Activated CD4-positive, alpha-beta memory T cell treated with anti-CD3 and anti-CD28 coated beads, Interleukin-2, amount 10 ng/mL, durations not matched to agents 7 days and 5 days (primary cell): ENCODE measurements around the gene CFP. TPM values are rescaled to one million over a fixed set of nuclear protein-coding genes. Genes with fewer than 3 reads are reported as not detected.
A peak's percentile ranks its signal among the peaks of the same experiment; 100 is the strongest.

Experiments used
- CTCF ChIA-PET: fragments of 350-600 bp; sonication (Branson Sonifier 250); formaldehyde crosslinking; loops from one replicate; lab custom pipeline; 2021; ENCODE audit warnings: antibody characterized with exemption, inconsistent platforms; lab: Charles Lee
- POLR2A ChIA-PET: fragments of 350-600 bp; sonication (Branson Sonifier 250); formaldehyde crosslinking; loops from one replicate; lab custom pipeline; 2021; ENCODE audit warnings: antibody characterized with exemption; lab: Charles Lee
- DNase-seq: peaks from one replicate; pipeline ENCODE4 v3.0.0-alpha.2; 2020
- H3K27ac Mint-ChIP-seq: one replicate; pipeline ENCODE4 v1.8.0; 2021; ENCODE audit warnings: mild to moderate bottlenecking, mixed read lengths
- H3K27me3 Mint-ChIP-seq: one replicate; pipeline ENCODE4 v1.8.0; 2021; ENCODE audit warnings: mixed read lengths
- H3K36me3 Mint-ChIP-seq: one replicate; pipeline ENCODE4 v1.8.0; 2021; ENCODE audit warnings: low read depth, mixed read lengths
- H3K4me1 Mint-ChIP-seq: one replicate; pipeline ENCODE4 v1.8.0; 2021; ENCODE audit warnings: mixed read lengths
- H3K4me3 Mint-ChIP-seq: one replicate; pipeline ENCODE4 v1.8.0; 2021; ENCODE audit warnings: mild to moderate bottlenecking, mixed read lengths
- H3K9me3 Mint-ChIP-seq: one replicate; pipeline ENCODE4 v1.8.0; 2021; ENCODE audit warnings: mixed read lengths
- total RNA-seq, 2 experiments: library from RNA; stranded (reverse); gene quantifications; one replicate each; pipeline ENCODE4 v1.2.3, GENCODE V29; 2021

The CFP gene
- total RNA-seq, 2 experiments from 2014 or later: 15.7 to 18.6 TPM

DNA sequence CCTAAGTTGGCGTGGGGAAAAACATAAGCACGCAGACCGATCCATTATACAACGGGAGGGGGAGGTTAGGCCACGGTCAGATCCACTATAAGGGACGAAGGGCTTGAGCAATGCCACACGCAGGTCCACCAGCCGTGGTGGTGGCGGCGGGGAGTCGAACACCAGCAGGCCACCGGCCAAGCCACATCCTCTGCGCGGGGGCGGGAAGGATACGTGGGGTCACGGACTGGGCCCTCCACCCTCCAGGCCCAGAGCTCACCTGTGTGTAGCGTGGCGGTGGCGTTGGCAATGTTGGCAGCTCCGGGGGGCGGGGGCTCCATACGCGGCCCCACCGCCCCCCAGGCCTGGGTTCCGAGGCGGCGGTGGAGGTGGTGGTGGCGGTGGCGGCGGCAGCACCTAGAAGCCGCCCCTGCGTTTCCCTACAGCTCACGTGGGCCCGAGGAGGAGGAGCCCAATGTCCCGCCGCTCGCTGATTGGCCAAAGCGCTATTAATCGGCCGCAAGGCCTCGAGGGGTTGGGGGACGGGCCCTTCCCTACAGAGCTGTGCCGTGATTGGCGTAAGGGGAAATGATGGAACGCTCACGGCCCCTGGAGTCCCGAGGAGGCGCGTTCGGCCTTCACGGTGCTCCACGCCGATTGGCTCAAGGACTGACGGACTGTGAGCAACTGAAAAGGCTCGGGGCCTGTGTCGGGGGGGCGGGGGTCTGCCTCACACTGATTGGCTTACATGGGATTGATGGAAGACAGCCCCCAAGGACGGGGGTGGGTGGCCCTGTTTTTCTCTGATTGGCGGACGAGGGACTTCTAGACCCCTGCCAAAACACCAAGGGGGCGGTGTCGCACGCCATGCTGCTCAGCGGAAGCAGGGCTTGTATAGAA lies 20.7 kb upstream of the CFP start, which contains the start of gene ELK1:
ELK1 (minus strand) TSS at position 400 of the 879 bp plus-strand sequence. CDS start 9,122 bp downstream, outside the sequence.
- ChIA-PET POLR2A (interaction anchor here (0.9 to 3.4 kb wide), 10 partner anchors 9 to 459 kb away, joined by 3 to 15 read pairs (median 4); partner anchors contain the start of genes ARAF, CFP and TIMP1), CTCF (interaction anchor here (0.6 to 1.4 kb wide), 2 partner anchors 12 to 19 kb away, joined by 3 to 4 read pairs; no protein-coding TSS in a partner anchor)
- Mint-ChIP-seq H3K36me3 (peaks cover 58% of the 10 kb centered on the region), H3K4me3 (peak within 1 kb of the TSS; percentile 94), H3K27ac (peak within 1 kb of the TSS; percentile 91), H3K9me3 (no peaks in the 10 kb centered on the region), H3K27me3 (no peaks in the 10 kb centered on the region), H3K4me1 (peaks cover 58% of the 10 kb centered on the region)
- DNase-seq: peak; percentile 92

DNA sequence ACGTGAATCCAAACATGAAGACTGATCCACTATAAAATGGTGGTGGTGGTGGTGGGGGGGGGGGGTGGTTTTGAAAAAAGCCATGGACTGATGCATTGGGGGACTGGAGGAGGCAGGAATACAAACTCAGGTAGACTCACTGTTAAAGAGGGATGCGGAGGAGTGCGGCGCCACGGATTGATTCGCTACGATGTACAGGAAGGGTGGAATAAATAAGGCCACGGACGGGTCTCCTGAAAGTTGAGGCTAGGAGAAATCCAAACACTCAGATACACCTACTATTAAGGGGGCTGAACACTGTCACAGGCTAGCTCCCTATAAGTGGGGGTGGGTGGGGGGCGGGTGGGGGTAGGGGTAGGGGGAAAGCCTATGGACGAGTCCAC lies 20.0 kb upstream of the CFP start:
- POLR2A ChIA-PET: interaction anchor here (1.2 to 3.4 kb wide), 6 partner anchors 8 to 94 kb away, joined by 3 to 15 read pairs (median 6); partner anchors contain the start of genes ARAF, CFP and TIMP1
- peak overlapping the region; percentile 94 for H3K4me3 Mint-ChIP-seq
- peaks cover 63% of the 10 kb centered on the region for H3K4me1 Mint-ChIP-seq
- CTCF ChIA-PET: interaction anchor here (1.4 kb wide), 1 partner anchor 13 kb away, joined by 4 read pairs; no protein-coding TSS in a partner anchor
- H3K27me3 Mint-ChIP-seq: no peaks in the 10 kb centered on the region
- DNase-seq: no peak
- H3K27ac Mint-ChIP-seq: peak overlapping the region; percentile 91
- peaks cover 57% of the 10 kb centered on the region for H3K36me3 Mint-ChIP-seq
- no peaks in the 10 kb centered on the region for H3K9me3 Mint-ChIP-seq

DNA sequence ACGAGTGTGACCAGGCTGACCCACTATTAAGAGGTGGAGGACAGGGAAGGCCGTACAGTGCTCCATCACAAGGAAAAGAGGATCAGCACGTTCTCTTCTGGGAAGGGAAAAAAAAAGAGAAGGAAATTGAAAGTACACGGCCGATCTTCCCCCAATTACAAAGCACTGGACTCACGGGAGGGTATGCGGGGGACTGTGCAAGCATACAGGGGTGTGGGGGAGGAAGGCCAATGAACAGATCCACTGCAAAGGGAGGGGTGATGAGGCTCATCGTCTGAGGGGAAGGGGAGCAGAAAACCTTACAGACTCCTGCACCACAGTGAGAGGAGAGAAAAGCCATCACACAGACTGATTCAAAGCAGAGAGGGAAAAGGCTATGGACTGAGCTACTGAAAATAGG lies 19.5 kb upstream of the CFP start:
- ChIA-PET CTCF (interaction anchor here (0.8 to 1.4 kb wide), 2 partner anchors 13 to 87 kb away, joined by 3 to 4 read pairs; no protein-coding TSS in a partner anchor), POLR2A (interaction anchor here (0.7 to 3.4 kb wide), 8 partner anchors 11 to 93 kb away, joined by 3 to 15 read pairs (median 6); partner anchors contain the start of genes ARAF, CFP and TIMP1)
- Mint-ChIP-seq H3K4me1 (peaks cover 65% of the 10 kb centered on the region), H3K27me3 (no peaks in the 10 kb centered on the region), H3K9me3 (no peaks in the 10 kb centered on the region), H3K36me3 (peaks cover 54% of the 10 kb centered on the region), H3K27ac (peak overlapping the region; percentile 87), H3K4me3 (peak overlapping the region; percentile 94)
- DNase-seq: no peak

DNA sequence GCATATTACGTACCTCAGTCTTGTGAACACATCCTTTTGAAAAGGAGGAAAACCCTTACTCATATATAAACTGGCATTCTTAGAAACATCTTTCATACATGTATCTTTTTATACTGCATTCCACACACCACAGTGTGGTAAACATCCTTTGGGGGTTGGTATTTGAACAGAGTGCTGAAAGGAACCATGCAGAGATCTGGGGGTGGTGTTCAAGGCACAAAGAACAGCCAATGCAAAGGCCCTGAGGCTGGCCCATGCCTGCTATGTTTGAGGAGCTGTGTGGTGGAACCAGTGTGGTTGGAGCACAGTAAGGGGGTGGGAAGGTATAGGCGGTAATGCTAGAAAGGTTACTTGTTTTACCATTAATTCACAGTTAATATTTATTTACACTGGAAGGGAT lies 18.6 kb upstream of the CFP start:
- peaks cover 68% of the 10 kb centered on the region for H3K4me1 Mint-ChIP-seq
- no peaks in the 10 kb centered on the region for H3K27me3 Mint-ChIP-seq
- peak overlapping the region; percentile 94 for H3K4me3 Mint-ChIP-seq
- peak; percentile 22 for DNase-seq
- H3K27ac Mint-ChIP-seq: peak overlapping the region; percentile 87
- H3K36me3 Mint-ChIP-seq: peaks cover 51% of the 10 kb centered on the region
- H3K9me3 Mint-ChIP-seq: no peaks in the 10 kb centered on the region
- ChIA-PET CTCF (interaction anchor here (0.8 to 1.4 kb wide), 4 partner anchors 11 to 125 kb away, joined by 3 to 4 read pairs (median 4); no protein-coding TSS in a partner anchor), POLR2A (interaction anchor here (0.7 to 3.4 kb wide), 7 partner anchors 9 to 92 kb away, joined by 3 to 15 read pairs (median 7); partner anchors contain the start of genes ARAF and CFP)

DNA sequence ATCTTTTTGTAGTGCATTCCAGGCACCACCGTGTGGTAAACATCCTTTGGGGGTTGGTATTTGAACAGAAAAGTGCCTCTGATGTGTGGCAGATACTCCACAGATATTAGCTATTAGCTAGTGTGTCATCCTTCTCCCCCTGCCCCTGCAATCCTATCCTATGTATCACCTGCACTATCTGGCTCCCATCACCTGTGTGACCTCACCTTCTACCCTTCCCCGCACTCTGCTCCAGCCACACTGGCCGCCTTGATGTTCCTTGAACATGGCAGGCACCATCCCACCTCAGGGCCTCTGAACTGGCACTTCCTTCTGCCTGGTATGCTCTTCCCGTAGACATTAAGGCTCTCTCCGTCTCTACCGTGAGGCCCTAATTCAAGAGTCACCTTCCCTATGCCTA lies 16.9 kb upstream of the CFP start:
- Mint-ChIP-seq H3K4me3 (no peak overlapping the region), H3K27me3 (no peaks in the 10 kb centered on the region), H3K4me1 (peaks cover 54% of the 10 kb centered on the region), H3K36me3 (peaks cover 46% of the 10 kb centered on the region), H3K27ac (peak overlapping the region; percentile 42), H3K9me3 (no peaks in the 10 kb centered on the region)
- ChIA-PET POLR2A (interaction anchor here (0.9 kb wide), 1 partner anchor 85 kb away, joined by 3 read pairs; no protein-coding TSS in a partner anchor), CTCF (interaction anchor here (0.6 kb wide), 1 partner anchor 78 kb away, joined by 3 read pairs; no protein-coding TSS in a partner anchor)
- DNase-seq: no peak

DNA sequence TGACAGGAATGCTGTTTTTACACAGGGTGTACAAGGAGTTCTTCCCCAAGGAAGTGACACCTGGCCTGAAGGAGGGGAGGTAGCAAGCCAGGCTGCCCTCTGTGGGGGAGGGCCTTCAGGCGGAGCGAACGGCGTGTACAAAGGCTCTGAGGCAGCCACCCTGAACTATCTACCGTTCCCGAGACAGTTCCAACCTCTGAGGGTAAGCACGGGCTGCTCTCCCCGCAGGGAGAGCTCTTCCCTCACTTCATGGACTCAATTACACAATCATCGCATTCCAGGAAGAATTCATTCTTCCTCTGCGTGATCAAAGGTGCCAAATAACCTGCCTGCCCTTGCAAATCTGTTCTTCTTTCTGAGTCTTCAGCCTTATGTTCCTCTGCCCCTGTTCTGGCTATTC lies 15.8 kb upstream of the CFP start:
- Mint-ChIP-seq H3K4me1 (peaks cover 43% of the 10 kb centered on the region), H3K27me3 (no peaks in the 10 kb centered on the region), H3K36me3 (peaks cover 44% of the 10 kb centered on the region), H3K27ac (peak overlapping the region; percentile 54), H3K9me3 (no peaks in the 10 kb centered on the region), H3K4me3 (no peak overlapping the region)
- POLR2A ChIA-PET: no interaction called here
- CTCF ChIA-PET: no interaction called here
- no peak for DNase-seq

- Mint-ChIP-seq H3K4me1 (peaks cover 43% of the 10 kb centered on the region), H3K4me3 (no peak overlapping the region)
- POLR2A ChIA-PET: interaction anchor here (0.8 kb wide), 1 partner anchor 39 kb away, joined by 3 read pairs; no protein-coding TSS in a partner anchor
Measured at GRCh38 chrX:47644557-47645091, 14.9 kb upstream of the CFP start.

GRCh38 chrX:47643926-47644325 lies 14.2 kb upstream of the CFP start:
- no peak overlapping the region for H3K27ac Mint-ChIP-seq
- H3K36me3 Mint-ChIP-seq: peaks cover 54% of the 10 kb centered on the region
- ChIA-PET POLR2A (interaction anchor here (0.8 to 1.7 kb wide), 3 partner anchors 9 to 39 kb away, joined by 3 to 4 read pairs (median 3); no protein-coding TSS in a partner anchor), CTCF (interaction anchor here (0.8 to 2.1 kb wide), 4 partner anchors 13 to 147 kb away, joined by 3 to 8 read pairs (median 4); no protein-coding TSS in a partner anchor)
- no peaks in the 10 kb centered on the region for H3K27me3 Mint-ChIP-seq
- H3K4me3 Mint-ChIP-seq: no peak overlapping the region
- DNase-seq: no peak
- H3K4me1 Mint-ChIP-seq: peaks cover 46% of the 10 kb centered on the region
- no peaks in the 10 kb centered on the region for H3K9me3 Mint-ChIP-seq

More at GRCh38 chrX:47644557-47645091, 14.9 kb upstream of the CFP start:
- Mint-ChIP-seq H3K27me3 (no peaks in the 10 kb centered on the region), H3K9me3 (no peaks in the 10 kb centered on the region), H3K36me3 (peaks cover 53% of the 10 kb centered on the region), H3K27ac (peak overlapping the region; percentile 16)
- CTCF ChIA-PET: interaction anchor here (0.8 to 2.1 kb wide), 4 partner anchors 14 to 147 kb away, joined by 3 to 5 read pairs (median 4); no protein-coding TSS in a partner anchor
- DNase-seq: peak; percentile 23

DNA sequence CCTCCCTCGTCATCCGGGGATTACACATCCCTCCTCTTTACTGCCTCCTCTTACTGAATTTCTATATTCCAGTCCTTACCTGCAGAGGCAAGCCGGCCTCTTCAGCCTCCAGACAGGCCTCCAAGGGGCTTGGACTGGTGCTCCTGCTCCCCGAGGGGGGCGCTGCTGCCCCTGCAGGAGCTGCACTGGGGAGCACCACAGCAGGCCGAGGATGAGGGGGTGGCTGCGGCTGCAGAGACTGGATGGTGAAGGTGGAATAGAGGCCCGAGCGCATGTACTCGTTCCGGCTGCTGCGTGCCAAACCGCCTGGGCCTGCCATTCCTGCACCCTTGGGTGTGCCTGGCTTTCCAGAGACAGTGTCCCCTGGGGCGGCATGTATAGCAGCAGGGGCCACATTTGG lies 9.1 kb upstream of the CFP start:
- H3K27me3 Mint-ChIP-seq: no peaks in the 10 kb centered on the region
- CTCF ChIA-PET: no interaction called here
- no peak for DNase-seq
- H3K4me3 Mint-ChIP-seq: no peak overlapping the region
- peaks cover 61% of the 10 kb centered on the region for H3K36me3 Mint-ChIP-seq
- H3K27ac Mint-ChIP-seq: no peak overlapping the region
- no peaks in the 10 kb centered on the region for H3K9me3 Mint-ChIP-seq
- peaks cover 24% of the 10 kb centered on the region for H3K4me1 Mint-ChIP-seq
- POLR2A ChIA-PET: interaction anchor here (3.5 kb wide), 1 partner anchor 11 kb away, joined by 15 read pairs; the partner anchor contains the start of gene ELK1

- H3K9me3 Mint-ChIP-seq: no peaks in the 10 kb centered on the region
- peak overlapping the region; percentile 52 for H3K4me3 Mint-ChIP-seq
- DNase-seq: peak; percentile 39
- H3K27me3 Mint-ChIP-seq: no peaks in the 10 kb centered on the region
- H3K4me1 Mint-ChIP-seq: peaks cover 22% of the 10 kb centered on the region
- H3K36me3 Mint-ChIP-seq: peaks cover 59% of the 10 kb centered on the region
- H3K27ac Mint-ChIP-seq: peak overlapping the region; percentile 44
- ChIA-PET CTCF (interaction anchor here (1.1 kb wide), 1 partner anchor 10 kb away, joined by 3 read pairs; no protein-coding TSS in a partner anchor), POLR2A (interaction anchor here (3.5 kb wide), 1 partner anchor 12 kb away, joined by 15 read pairs; the partner anchor contains the start of gene ELK1)
Measured at GRCh38 chrX:47637546-47638195, 7.9 kb upstream of the CFP start.

DNA sequence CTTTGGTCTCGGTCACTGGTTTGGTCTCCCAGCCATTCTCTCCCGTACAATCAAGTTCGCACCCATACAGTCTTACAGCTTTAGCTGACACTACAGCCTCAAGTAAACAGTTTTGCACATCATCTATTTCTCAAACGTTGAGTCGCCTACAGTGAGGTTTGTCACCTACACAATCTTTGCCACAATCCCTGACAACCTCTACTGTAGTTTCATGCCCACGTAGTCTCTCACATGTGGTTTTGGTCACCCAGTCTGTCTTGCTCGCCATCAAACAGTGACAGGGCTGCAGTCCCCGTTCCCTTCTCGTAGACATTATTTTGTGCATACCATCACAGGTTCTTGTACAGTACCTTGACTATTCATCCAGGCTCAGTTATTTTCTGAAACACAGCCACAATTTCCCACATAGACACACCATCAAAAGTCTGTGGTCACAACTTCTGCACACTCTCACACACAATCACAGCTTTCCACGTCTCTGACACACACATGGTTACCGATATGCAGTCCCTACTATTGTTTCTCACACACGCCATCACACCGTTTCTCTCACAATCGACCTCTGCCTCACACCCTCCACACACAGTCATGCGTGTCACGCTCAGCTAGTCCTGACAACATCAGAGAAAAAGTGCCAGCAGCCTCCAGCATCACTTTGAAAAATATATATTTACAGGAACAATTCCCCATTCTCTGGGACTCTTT lies 5.3 kb upstream of the CFP start:
- Mint-ChIP-seq H3K27me3 (no peaks in the 10 kb centered on the region), H3K9me3 (no peaks in the 10 kb centered on the region), H3K36me3 (peaks cover 39% of the 10 kb centered on the region), H3K4me3 (no peak overlapping the region), H3K27ac (no peak overlapping the region), H3K4me1 (peaks cover 25% of the 10 kb centered on the region)
- ChIA-PET CTCF (no interaction called here), POLR2A (no interaction called here)
- DNase-seq: peak; percentile 17
